H9 (cell line): ENCODE measurements around the gene BMPER. TPM values are rescaled to one million over a fixed set of nuclear protein-coding genes. Genes with fewer than 3 reads are reported as not detected.

ENCODE experiments used
- DNase-seq: peaks from one replicate; pipeline ENCODE4 v3.0.0-alpha.2; 2017
- H2AFZ ChIP-seq: one replicate; pipeline ENCODE4 v1.6.1; 2013; ENCODE audit warnings: mild to moderate bottlenecking, low read length, control low read depth, moderate library complexity
- H2AK5ac ChIP-seq: 2 replicates; pipeline ENCODE4 v1.6.1; 2013; ENCODE audit warnings: low read length, control low read depth, mixed read lengths; ENCODE audit not compliant: insufficient read length
- H2BK120ac ChIP-seq: one replicate; pipeline ENCODE4 v1.6.1; 2013; ENCODE audit warnings: low read depth, mild to moderate bottlenecking, low read length, control low read depth, inconsistent platforms; ENCODE audit not compliant: poor library complexity, severe bottlenecking
- H2BK12ac ChIP-seq: 2 replicates; pipeline ENCODE4 v1.6.1; 2013; ENCODE audit warnings: low read length, control low read depth, mixed read lengths, low read depth; ENCODE audit not compliant: insufficient read length
- H2BK15ac ChIP-seq: 2 replicates; pipeline ENCODE4 v1.6.1; 2013; ENCODE audit warnings: low read depth, low read length, control low read depth
- H2BK20ac ChIP-seq: one replicate; pipeline ENCODE4 v1.6.1; 2013; ENCODE audit warnings: low read depth, mild to moderate bottlenecking, low read length, control low read depth, inconsistent platforms; ENCODE audit not compliant: poor library complexity, severe bottlenecking
- H2BK5ac ChIP-seq: 2 replicates; pipeline ENCODE4 v1.6.1; 2013; ENCODE audit warnings: low read length, control low read depth, mixed read lengths; ENCODE audit not compliant: insufficient read length
- H3K14ac ChIP-seq: 2 replicates; pipeline ENCODE4 v1.6.1; 2013; ENCODE audit warnings: low read length, control low read depth; ENCODE audit not compliant: insufficient read depth
- H3K18ac ChIP-seq: 2 replicates; pipeline ENCODE4 v1.6.1; 2013; ENCODE audit warnings: low read depth, mild to moderate bottlenecking, mixed read lengths, low read length, control low read depth; ENCODE audit not compliant: insufficient read length
- H3K23ac ChIP-seq: 2 replicates; pipeline ENCODE4 v1.6.1; 2013; ENCODE audit warnings: low read length, control low read depth, mixed read lengths, low read depth; ENCODE audit not compliant: insufficient read length
- H3K23me2 ChIP-seq: 2 replicates; pipeline ENCODE4 v1.6.1; 2013; ENCODE audit warnings: low read depth, mild to moderate bottlenecking, mixed read lengths, low read length, control low read depth; ENCODE audit not compliant: insufficient read length, poor library complexity, severe bottlenecking
- H3K27ac ChIP-seq: 2 replicates; pipeline ENCODE4 v1.5.1; 2013; ENCODE audit warnings: low read length, control low read depth, mixed read lengths, low read depth; ENCODE audit not compliant: insufficient read length
- H3K27me3 ChIP-seq: 2 replicates; pipeline ENCODE4 v1.6.1; 2013; ENCODE audit warnings: low read length, control low read depth, inconsistent platforms; ENCODE audit not compliant: insufficient read depth
- H3K4ac ChIP-seq: 2 replicates; pipeline ENCODE4 v1.6.1; 2013; ENCODE audit warnings: low read depth, mild to moderate bottlenecking, control low read depth, inconsistent platforms, low read length, moderate library complexity
- H3K4me1 ChIP-seq: 2 replicates; pipeline ENCODE4 v1.6.1; 2013; ENCODE audit warnings: low read length, control low read depth, inconsistent platforms; ENCODE audit not compliant: insufficient read depth
- H3K4me2 ChIP-seq: 2 replicates; pipeline ENCODE4 v1.6.1; 2013; ENCODE audit warnings: low read length, control low read depth, mixed read lengths; ENCODE audit not compliant: insufficient read length, insufficient read depth
- H3K56ac ChIP-seq: 2 replicates; pipeline ENCODE4 v1.6.1; 2013; ENCODE audit warnings: low read depth, mild to moderate bottlenecking, mixed read lengths, low read length, control low read depth; ENCODE audit not compliant: insufficient read length
- H3K79me1 ChIP-seq: 2 replicates; pipeline ENCODE4 v1.6.1; 2013; ENCODE audit warnings: low read depth, mild to moderate bottlenecking, moderate library complexity, low read length, control low read depth, inconsistent platforms; ENCODE audit not compliant: insufficient read depth, poor library complexity, severe bottlenecking
- H3K79me2 ChIP-seq: 2 replicates; pipeline ENCODE4 v1.6.1; 2013; ENCODE audit warnings: low read length, control low read depth, inconsistent platforms; ENCODE audit not compliant: insufficient read depth
- H3K9ac ChIP-seq: 2 replicates; pipeline ENCODE4 v1.6.1; 2013; ENCODE audit warnings: low read length, control low read depth, mixed read lengths; ENCODE audit not compliant: insufficient read length; ENCODE audit errors: extremely low read depth
- H3K9me3 ChIP-seq: one replicate; pipeline ENCODE4 v1.6.1; 2013; ENCODE audit warnings: low read depth, low read length, inconsistent platforms; ENCODE audit not compliant: control insufficient read depth
- H3T11ph ChIP-seq: one replicate; pipeline ENCODE4 v1.6.1; 2013; ENCODE audit warnings: mild to moderate bottlenecking, low read length, control low read depth, inconsistent platforms
- H4K20me1 ChIP-seq: one replicate; pipeline ENCODE4 v1.6.1; 2013; ENCODE audit not compliant: control insufficient read depth, insufficient read length, insufficient read depth
- H4K5ac ChIP-seq: 2 replicates; pipeline ENCODE4 v1.6.1; 2013; ENCODE audit warnings: low read depth, mild to moderate bottlenecking, mixed read lengths, low read length, control low read depth; ENCODE audit not compliant: insufficient read length
- H4K8ac ChIP-seq: replicated peaks from 2 replicates; pipeline ENCODE4 v1.6.1; 2013; ENCODE audit warnings: low read length, control low read depth, mixed read lengths, low read depth; ENCODE audit not compliant: insufficient read length
- H4K91ac ChIP-seq: 2 replicates; pipeline ENCODE4 v1.6.1; 2013; ENCODE audit warnings: low read depth, mild to moderate bottlenecking, moderate library complexity, mixed read lengths, low read length, control low read depth; ENCODE audit not compliant: insufficient read length
- H3K27ac Mint-ChIP-seq, 3 experiments: 2 replicates in 2 of 3; 3 replicates in 1 of 3; pipeline ENCODE4 v1.8.0; 2020 to 2021; ENCODE audit warnings: mixed read lengths in 3 of 3, mild to moderate bottlenecking in 1 of 3, moderate library complexity in 1 of 3
- H3K27me3 Mint-ChIP-seq: 2 replicates; pipeline ENCODE4 v1.8.0; 2021; ENCODE audit warnings: low read depth, mild to moderate bottlenecking, moderate library complexity, mixed read lengths
- H3K36me3 Mint-ChIP-seq, 3 experiments: 2 replicates in 2 of 3; 3 replicates in 1 of 3; pipeline ENCODE4 v1.8.0; 2020 to 2021; ENCODE audit warnings: low read depth in 3 of 3, mixed read lengths in 3 of 3; ENCODE audit not compliant: insufficient read depth in 1 of 3
- H3K4me1 Mint-ChIP-seq, 2 experiments: 2 replicates each; pipeline ENCODE4 v1.8.0; 2020; ENCODE audit warnings: mixed read lengths in 2 of 2
- H3K4me3 Mint-ChIP-seq, 2 experiments: 2 replicates in 1 of 2; 3 replicates in 1 of 2; pipeline ENCODE4 v1.8.0; 2020 to 2021; ENCODE audit warnings: mild to moderate bottlenecking in 2 of 2, mixed read lengths in 2 of 2, moderate library complexity in 1 of 2
- H3K9me3 Mint-ChIP-seq, 2 experiments: 2 replicates in 1 of 2; 3 replicates in 1 of 2; pipeline ENCODE4 v1.8.0; 2020; ENCODE audit warnings: mild to moderate bottlenecking in 2 of 2, mixed read lengths in 2 of 2, moderate library complexity in 1 of 2
- WGBS: extraction: QIAGEN DNeasy Blood & Tissue Kit; methylation state at CpG from one replicate; pipeline ENCODE4 v1.1.7; 2013; ENCODE audit warnings: missing lambda C conversion rate, low lambda C conversion rate, mixed read lengths; ENCODE audit not compliant: insufficient read length; ENCODE audit errors: extremely low coverage; 5-methylcytosine and 5-hydroxymethylcytosine counted together
- total RNA-seq: library from RNA; stranded (reverse); gene quantifications from 2 replicates; pipeline ENCODE4 v1.2.1, GENCODE V29; 2021
- TF ChIP-seq, protein P1 (sequence below): fragments of 200-600 bp; sonication (generic); conservative IDR thresholded peaks from 3 replicates; pipeline ENCODE4 v1.8.0; 2021; ENCODE audit warnings: antibody characterized with exemption, mild to moderate bottlenecking

BMPER gene
- total RNA-seq, 1 experiment from 2014 or later: 0.20 TPM

DNA sequence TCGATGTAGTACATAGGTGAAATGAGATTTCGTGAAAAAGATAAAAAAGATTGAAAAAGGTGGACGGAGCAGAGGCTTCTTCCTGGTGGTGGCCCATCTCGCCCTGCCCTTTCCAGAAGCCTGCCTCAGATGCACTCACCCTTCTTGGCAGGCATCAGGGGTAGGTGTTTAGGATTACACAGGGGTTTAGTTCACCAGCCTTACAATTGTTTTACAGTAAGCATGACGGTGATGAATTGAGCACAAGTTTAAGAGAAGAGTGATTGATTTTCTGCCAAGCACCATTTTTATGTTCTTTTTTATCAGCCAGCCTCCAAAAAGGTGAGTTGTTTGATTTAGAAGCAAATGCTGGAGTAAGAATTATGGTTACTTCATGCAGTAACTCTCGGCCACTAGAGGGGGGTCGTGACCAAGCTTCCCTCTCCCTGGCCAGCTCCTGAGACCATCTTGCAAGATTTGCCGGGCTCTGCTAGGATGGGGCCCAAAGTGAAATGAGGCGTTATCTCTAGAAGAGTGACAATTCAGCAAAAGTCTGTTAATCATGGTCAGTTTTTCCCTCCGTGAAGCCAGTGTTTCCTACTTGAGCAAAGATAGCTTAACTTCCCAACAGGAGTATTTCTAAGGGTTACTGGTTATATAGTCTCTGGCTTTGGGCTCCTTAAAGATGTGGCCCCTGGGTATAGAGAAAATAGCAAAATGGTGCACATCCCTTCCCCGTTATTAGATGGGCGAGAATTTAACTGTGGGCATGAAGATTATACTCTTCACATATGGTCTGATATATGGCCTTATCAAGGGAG, 228.8 kb downstream of the BMPER start:
- Histone ChIP-seq H3K27ac (no peak overlapping the region), H3K56ac (no peak overlapping the region), H3K27me3 (no peaks in the 10 kb centered on the region), H3T11ph (no peak overlapping the region), H4K8ac (no peak overlapping the region), H2BK20ac (no peak overlapping the region), H3K9ac (no peak overlapping the region), H2AFZ (no peak overlapping the region), H3K18ac (no peak overlapping the region), H2BK12ac (no peak overlapping the region), H4K20me1 (no peaks in the 10 kb centered on the region), H2BK5ac (no peak overlapping the region), H3K4me2 (no peak overlapping the region), H3K14ac (no peak overlapping the region), H4K5ac (no peak overlapping the region), H2BK15ac (no peak overlapping the region), H3K79me1 (no peaks in the 10 kb centered on the region), H3K23ac (no peak overlapping the region), H4K91ac (no peak overlapping the region), H3K9me3 (no peaks in the 10 kb centered on the region), H3K79me2 (no peaks in the 10 kb centered on the region), H3K4ac (no peak overlapping the region), H3K4me1 (no peaks in the 10 kb centered on the region), H3K23me2 (no peaks in the 10 kb centered on the region), H2AK5ac (no peak overlapping the region), H2BK120ac (no peak overlapping the region)
- no peaks in the 10 kb centered on the region; a peak in 1 of 5 replicates for H3K9me3 Mint-ChIP-seq
- 100% methylated on average over 2 of the region's 12 CpGs for WGBS
- peak; percentile 81 for DNase-seq
- no peak overlapping the region for H3K4me3 Mint-ChIP-seq
- TF ChIP-seq, protein P1, sequence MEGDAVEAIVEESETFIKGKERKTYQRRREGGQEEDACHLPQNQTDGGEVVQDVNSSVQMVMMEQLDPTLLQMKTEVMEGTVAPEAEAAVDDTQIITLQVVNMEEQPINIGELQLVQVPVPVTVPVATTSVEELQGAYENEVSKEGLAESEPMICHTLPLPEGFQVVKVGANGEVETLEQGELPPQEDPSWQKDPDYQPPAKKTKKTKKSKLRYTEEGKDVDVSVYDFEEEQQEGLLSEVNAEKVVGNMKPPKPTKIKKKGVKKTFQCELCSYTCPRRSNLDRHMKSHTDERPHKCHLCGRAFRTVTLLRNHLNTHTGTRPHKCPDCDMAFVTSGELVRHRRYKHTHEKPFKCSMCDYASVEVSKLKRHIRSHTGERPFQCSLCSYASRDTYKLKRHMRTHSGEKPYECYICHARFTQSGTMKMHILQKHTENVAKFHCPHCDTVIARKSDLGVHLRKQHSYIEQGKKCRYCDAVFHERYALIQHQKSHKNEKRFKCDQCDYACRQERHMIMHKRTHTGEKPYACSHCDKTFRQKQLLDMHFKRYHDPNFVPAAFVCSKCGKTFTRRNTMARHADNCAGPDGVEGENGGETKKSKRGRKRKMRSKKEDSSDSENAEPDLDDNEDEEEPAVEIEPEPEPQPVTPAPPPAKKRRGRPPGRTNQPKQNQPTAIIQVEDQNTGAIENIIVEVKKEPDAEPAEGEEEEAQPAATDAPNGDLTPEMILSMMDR: peak; percentile 90
- peak overlapping the region in 1 of 3 experiments; percentile 1; a peak in 1 of 7 replicates for H3K27ac Mint-ChIP-seq
- H3K36me3 Mint-ChIP-seq: no peaks in the 10 kb centered on the region
- peaks cover 19% of the 10 kb centered on the region in 2 experiments for H3K4me1 Mint-ChIP-seq
- H3K27me3 Mint-ChIP-seq: no peaks in the 10 kb centered on the region
